ENCODE measurements around the gene PCDHB16.
"Not testable (repeated sequence)": the region's sequence is repeated elsewhere in the genome, so short reads cannot be mapped to it uniquely, and the experiment has no call there.

PCDHB16 gene

GRCh38 chr5:141182248-141182647, at the start of gene PCDHB16:
Gene PCDHB16 (plus strand): TSS chr5:141182387. CDS start chr5:141182560, 173 bp downstream.
- FAIRE-seq (no peak), DNase-seq (ENCODE audit: low spot score) (no peak)

DNA sequence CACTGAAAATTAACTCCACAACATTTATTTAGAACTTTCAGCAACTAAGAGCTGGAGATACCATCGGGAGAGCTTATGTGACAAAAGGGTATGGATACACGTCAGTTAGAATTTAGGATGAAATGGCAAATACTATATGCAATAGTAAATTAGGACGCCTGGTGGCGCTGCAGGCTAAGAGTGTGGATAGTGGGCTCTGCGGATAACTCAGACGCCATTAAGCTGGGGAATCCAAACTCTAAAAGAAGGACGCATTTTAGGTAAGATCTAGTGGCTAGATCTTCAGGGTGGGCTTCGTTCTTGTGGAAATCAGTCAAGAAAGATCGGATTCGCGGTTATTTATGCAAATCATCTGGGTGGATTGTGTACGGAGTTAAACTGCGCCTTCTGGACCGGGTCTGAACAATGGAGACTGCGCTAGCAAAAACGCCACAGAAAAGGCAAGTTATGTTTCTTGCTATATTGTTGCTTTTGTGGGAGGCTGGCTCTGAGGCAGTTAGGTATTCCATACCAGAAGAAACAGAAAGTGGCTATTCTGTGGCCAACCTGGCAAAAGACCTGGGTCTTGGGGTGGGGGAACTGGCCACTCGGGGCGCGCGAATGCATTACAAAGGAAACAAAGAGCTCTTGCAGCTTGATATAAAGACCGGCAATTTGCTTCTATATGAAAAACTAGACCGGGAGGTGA, 47.0 kb upstream of the PCDHB16 start, which contains the start of gene PCDHB5:
TSS of gene PCDHB5 (plus strand) at position 177 of the 688 bp plus-strand sequence. CDS start at position 406, 229 bp downstream.
- FAIRE-seq (no peak), DNase-seq (ENCODE audit: low spot score) (no peak)

GRCh38 chr5:141135718-141136266, 46.4 kb upstream of the PCDHB16 start:
- FAIRE-seq (no peak), DNase-seq (ENCODE audit: low spot score) (no peak)

- not testable (repeated sequence) for FAIRE-seq; DNase-seq (ENCODE audit: low spot score)
Observed at GRCh38 chr5:141137346-141137745, 44.8 kb upstream of the PCDHB16 start.

DNA sequence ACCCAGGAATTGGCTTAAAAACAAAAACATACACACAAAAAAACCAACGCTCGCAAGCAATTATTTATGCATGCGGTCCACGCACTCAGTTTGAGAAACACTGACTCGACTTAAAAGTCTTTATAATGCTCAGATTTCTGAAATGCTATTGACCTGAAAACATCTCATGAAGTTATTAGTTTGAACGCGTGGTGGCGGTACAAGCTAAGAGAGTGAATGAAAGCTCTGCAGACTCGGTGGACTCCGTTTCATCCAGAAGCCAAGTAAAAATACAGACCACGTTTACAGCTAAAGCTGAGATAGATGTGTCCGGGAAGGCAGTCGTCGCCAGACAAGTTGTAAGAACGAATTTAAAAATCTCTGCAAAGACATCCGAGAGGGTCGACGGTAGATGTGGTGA, 32.4 kb upstream of the PCDHB16 start, which contains the start of gene PCDHB6:
TSS of gene PCDHB6 (plus strand) at position 246 of the 400 bp plus-strand sequence. CDS start 201 bp downstream, outside the sequence.
- DNase-seq (ENCODE audit: low spot score) (no peak), FAIRE-seq (no peak)

GRCh38 chr5:141150224-141150992, 31.8 kb upstream of the PCDHB16 start:
- DNase-seq (ENCODE audit: low spot score) (no peak), FAIRE-seq (no peak)

DNA sequence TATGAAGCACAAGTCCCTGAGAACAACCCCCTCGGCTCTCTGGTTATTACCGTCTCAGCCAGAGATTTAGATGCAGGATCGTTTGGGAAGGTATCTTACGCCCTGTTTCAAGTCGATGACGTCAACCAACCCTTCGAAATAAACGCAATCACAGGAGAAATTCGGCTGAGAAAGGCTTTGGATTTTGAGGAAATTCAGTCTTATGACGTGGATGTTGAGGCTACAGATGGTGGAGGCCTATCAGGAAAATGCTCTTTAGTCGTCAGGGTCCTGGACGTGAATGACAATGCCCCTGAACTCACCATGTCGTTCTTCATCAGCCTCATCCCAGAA, 31.2 kb upstream of the PCDHB16 start:
- DNase-seq (ENCODE audit: low spot score) (no peak), FAIRE-seq (no peak)

GRCh38 chr5:141151632-141152031, 30.6 kb upstream of the PCDHB16 start:
- FAIRE-seq; DNase-seq (ENCODE audit: low spot score): not testable (repeated sequence)

GRCh38 chr5:141152096-141152495, 30.1 kb upstream of the PCDHB16 start:
- FAIRE-seq, result not testable (repeated sequence)

DNA sequence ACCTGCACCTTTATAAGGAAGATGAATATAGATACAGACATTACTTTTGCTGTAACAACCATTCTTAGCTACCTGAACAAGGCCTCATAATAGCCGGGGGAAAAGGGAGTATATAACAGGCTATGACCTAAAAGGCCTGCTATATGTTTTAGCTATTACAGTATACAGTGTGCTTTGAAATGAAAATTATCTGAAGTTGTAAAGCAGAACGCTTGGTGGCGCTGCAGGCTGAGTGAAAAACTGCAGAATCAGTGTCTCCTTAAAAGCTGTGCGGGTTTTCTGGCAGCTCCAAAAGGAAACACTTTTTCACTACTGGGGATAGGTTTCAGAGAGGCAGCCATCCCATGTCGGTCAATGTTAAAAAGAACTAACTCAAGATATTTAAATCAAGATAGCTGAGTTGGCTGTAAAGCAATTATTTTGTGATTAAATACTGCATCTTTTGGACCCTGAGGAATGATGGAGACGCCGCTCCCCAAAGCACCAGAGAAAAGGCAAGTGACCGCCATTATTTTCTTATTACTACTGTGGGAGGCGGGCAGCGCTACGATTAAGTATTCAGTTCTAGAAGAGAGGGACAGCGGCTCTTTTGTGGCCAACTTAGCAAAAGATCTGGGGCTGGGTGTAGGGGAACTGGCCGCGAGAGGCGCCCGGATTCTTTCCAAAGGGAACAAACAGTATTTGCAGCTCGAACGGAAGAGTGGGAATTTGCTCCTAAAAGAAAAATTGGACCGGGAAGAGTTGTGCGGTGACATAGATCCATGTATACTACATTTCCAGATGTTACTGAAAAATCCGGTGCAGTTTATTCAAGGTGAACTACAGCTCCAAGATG, 26.4 kb upstream of the PCDHB16 start:
- DNase-seq (ENCODE audit: low spot score) (no peak), FAIRE-seq (no peak)

More at GRCh38 chr5:141152096-141152495, 30.1 kb upstream of the PCDHB16 start:
- not testable (repeated sequence) for DNase-seq (ENCODE audit: low spot score)

DNA sequence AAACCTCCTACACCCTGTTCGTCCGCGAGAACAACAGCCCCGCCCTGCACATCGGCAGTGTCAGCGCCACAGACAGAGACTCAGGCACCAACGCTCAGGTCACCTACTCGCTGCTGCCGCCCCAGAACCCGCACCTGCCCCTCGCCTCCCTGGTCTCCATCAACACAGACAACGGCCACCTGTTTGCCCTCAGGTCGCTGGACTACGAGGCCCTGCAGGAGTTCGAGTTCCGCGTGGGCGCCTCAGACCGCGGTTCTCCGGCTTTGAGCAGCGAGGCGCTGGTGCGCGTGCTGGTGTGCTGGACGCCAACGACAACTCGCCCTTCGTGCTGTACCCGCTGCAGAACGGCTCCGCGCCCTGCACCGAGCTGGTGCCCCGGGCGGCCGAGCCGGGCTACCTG, 24.8 kb upstream of the PCDHB16 start:
- not testable (repeated sequence) for FAIRE-seq

GRCh38 chr5:141157901-141158300, 24.3 kb upstream of the PCDHB16 start:
- DNase-seq (ENCODE audit: low spot score); FAIRE-seq: not testable (repeated sequence)

More for the DNA sequence above, 24.8 kb upstream of the PCDHB16 start:
- not testable (repeated sequence) for DNase-seq (ENCODE audit: low spot score)

DNA sequence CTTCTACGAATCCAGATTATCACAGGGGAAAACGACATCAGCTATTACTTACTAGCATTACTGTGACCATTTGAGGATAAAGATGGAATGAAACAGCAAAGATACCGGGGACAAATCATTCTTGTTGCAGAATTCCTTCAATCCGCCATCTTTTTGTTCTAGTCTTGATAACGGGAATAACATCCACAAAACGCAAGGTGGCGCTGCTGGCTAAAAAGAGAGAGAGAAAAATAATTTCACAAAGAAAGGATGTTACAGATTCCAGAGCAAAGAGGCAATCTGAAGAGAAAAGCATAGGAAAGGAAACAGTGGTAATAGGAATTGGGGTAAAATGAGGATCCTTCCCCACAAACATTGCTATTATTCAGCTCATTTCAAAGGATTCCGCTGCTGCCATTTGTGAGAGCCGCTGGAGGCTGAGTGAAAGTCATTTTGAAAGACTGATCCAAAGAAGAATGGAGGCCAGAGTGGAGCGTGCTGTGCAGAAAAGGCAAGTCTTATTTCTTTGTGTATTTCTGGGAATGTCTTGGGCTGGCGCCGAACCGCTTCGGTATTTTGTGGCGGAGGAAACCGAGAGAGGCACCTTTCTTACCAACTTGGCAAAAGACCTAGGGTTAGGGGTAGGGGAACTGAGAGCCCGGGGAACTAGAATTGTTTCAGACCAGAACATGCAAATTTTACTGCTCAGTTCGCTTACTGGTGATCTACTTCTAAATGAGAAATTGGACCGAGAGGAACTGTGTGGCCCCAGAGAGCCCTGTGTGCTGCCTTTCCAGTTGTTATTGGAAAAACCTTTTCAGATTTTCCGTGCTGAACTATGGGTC, 9.6 kb upstream of the PCDHB16 start, which contains the start of gene PCDHB7:
TSS of gene PCDHB7 (plus strand) at position 264 of the 824 bp plus-strand sequence. CDS start at position 456, 192 bp downstream.
- FAIRE-seq (no peak), DNase-seq (ENCODE audit: low spot score) (peak; percentile 14)

- not testable (repeated sequence) for FAIRE-seq
Observed at GRCh38 chr5:141174291-141175104, 7.7 kb upstream of the PCDHB16 start.

GRCh38 chr5:141175933-141176332, 6.3 kb upstream of the PCDHB16 start:
- no peak for DNase-seq (ENCODE audit: low spot score)
- no peak for FAIRE-seq

More at GRCh38 chr5:141174291-141175104, 7.7 kb upstream of the PCDHB16 start:
- not testable (repeated sequence) for DNase-seq (ENCODE audit: low spot score)

- DNase-seq (ENCODE audit: low spot score), result not testable (repeated sequence)
Observed at GRCh38 chr5:141177577-141178191, 4.5 kb upstream of the PCDHB16 start, which contains the start of gene PCDHB8. Gene PCDHB8 (plus strand): TSS chr5:141177790. CDS start chr5:141178035, 245 bp downstream.

DNA sequence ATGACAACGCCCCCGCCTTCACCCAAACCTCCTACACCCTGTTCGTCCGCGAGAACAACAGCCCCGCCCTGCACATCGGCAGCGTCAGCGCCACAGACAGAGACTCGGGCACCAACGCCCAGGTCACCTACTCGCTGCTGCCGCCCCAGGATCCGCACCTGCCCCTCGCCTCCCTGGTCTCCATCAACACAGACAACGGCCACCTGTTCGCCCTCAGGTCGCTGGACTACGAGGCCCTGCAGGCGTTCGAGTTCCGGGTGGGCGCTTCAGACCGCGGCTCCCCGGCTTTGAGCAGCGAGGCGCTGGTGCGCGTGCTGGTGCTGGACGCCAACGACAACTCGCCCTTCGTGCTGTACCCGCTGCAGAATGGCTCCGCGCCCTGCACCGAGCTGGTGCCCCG, 2.8 kb upstream of the PCDHB16 start:
- FAIRE-seq; DNase-seq (ENCODE audit: low spot score): not testable (repeated sequence)

More at GRCh38 chr5:141177577-141178191, 4.5 kb upstream of the PCDHB16 start, which contains the start of gene PCDHB8:
- not testable (repeated sequence) for FAIRE-seq

- FAIRE-seq, result not testable (repeated sequence)
Observed at GRCh38 chr5:141179876-141180275, 2.3 kb upstream of the PCDHB16 start.

More at GRCh38 chr5:141179876-141180275, 2.3 kb upstream of the PCDHB16 start:
- DNase-seq (ENCODE audit: low spot score), result not testable (repeated sequence)
